GM12801 (cell line): ENCODE results near the gene CDH22.

Source experiments
- TF ChIP-seq, protein P1 (sequence below): IDR thresholded peaks from one replicate; pipeline ENCODE4 v1.5.1; 2011; ENCODE audit warnings: control low read depth; ENCODE audit not compliant: insufficient read length; ENCODE audit errors: extremely low read depth

CDH22 gene

GRCh38 chr20:46151936-46152335 lies 156.4 kb downstream of the CDH22 start:
- TF ChIP-seq, protein P1, sequence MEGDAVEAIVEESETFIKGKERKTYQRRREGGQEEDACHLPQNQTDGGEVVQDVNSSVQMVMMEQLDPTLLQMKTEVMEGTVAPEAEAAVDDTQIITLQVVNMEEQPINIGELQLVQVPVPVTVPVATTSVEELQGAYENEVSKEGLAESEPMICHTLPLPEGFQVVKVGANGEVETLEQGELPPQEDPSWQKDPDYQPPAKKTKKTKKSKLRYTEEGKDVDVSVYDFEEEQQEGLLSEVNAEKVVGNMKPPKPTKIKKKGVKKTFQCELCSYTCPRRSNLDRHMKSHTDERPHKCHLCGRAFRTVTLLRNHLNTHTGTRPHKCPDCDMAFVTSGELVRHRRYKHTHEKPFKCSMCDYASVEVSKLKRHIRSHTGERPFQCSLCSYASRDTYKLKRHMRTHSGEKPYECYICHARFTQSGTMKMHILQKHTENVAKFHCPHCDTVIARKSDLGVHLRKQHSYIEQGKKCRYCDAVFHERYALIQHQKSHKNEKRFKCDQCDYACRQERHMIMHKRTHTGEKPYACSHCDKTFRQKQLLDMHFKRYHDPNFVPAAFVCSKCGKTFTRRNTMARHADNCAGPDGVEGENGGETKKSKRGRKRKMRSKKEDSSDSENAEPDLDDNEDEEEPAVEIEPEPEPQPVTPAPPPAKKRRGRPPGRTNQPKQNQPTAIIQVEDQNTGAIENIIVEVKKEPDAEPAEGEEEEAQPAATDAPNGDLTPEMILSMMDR: no peak

- TF ChIP-seq, protein P1: no peak
Observed at GRCh38 chr20:46150943-46151342, 157.4 kb downstream of the CDH22 start.

GRCh38 chr20:46148313-46149208 lies 159.7 kb downstream of the CDH22 start:
- TF ChIP-seq, protein P1: no peak

DNA sequence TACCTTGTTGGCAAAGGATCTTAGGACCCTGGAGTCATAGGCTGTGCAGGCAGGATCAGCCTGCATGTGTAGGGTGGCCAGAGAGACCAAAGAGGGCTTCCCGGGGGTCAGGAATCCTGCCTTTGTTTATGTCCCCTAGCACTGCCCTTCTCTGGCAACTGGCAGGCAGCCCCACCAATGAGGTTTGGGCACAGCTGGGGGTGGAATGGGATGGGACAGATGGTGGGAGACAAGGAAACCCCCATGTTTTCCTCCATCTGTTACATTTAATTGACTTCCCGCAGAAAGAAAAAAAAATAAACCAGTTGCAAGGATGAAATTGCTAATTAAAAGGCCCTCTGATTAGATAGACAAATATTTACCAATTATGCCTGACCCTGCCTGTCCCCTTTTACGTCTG lies 162.6 kb downstream of the CDH22 start:
- TF ChIP-seq, protein P1: no peak

GRCh38 chr20:46144432-46145025 lies 163.8 kb downstream of the CDH22 start:
- TF ChIP-seq, protein P1: no peak

GRCh38 chr20:46142124-46142523 lies 166.2 kb downstream of the CDH22 start:
- TF ChIP-seq, protein P1: no peak

DNA sequence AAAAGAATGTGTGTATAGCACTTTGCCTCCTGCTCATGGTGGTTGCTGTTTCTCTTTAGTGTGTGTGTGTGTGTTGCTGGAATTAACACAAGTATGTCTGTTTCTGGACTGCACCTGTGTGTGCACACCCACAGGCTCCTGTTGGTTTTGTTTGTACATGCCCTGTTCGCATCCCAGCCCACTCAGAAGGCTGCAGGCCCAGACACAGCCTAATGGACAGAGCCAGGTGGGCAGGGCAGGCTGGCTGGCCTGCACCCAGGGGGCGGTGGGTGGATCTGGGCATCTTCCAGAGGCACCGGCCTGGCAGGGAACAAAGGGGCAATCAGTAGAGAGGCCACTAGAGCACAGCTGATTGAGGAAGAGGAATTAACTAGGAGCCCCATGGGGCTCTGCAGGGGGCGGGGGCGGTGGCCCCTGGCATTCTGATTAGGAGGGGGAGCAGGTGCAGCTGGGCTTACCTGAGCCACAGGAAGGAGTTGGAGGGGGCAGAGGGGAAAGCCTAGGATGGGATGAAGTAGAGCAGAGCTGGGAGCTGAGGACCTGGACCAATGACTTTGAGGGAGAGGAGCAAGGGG lies 168.3 kb downstream of the CDH22 start:
- TF ChIP-seq, protein P1: no peak
